ENCODE data around the gene ELMO3.

The ELMO3 gene

DNA sequence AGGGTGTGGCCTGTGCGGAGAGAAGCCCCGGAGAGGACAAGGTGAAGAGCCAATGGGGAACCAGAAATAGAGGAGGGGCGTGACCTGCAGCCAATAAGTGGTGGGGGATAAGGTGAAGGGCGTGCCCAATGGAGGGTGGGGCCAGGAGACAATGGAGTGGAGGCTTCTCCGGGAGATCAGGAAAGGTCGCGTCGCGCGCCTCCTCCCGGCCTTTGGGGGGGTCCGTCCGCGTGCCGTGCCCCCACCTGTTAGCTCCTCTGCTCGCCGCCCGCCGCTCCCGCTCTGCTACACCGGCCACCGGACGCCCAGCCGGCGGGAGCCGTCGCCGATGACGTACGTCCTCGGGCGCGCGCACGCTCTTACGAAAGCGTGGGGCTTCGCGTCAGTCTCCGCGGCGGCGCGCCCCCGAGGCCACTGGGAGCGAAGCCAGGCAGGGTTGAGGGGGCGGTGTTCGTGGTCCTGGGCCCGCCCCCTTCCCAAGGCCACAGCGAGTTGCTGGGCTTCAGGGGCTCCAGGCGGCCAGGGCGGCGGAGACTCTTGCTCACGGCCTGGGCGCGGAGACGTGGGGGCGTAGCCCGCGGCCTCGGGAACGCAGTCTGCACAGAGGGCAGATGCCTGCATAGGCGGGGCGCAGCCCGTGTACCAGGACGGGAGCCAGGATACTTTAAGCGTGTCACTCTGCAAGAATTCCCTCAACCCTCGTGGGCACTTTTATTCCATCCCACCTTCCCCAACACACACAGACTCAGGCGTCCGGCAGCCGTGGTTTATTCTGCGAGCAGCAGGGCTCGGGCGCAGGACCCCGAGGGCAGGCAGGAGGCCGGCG is 15.1 kb upstream of the ELMO3 start, which contains the start of gene MATCAP1 (continued):
- TF ChIP-seq, protein P1, sequence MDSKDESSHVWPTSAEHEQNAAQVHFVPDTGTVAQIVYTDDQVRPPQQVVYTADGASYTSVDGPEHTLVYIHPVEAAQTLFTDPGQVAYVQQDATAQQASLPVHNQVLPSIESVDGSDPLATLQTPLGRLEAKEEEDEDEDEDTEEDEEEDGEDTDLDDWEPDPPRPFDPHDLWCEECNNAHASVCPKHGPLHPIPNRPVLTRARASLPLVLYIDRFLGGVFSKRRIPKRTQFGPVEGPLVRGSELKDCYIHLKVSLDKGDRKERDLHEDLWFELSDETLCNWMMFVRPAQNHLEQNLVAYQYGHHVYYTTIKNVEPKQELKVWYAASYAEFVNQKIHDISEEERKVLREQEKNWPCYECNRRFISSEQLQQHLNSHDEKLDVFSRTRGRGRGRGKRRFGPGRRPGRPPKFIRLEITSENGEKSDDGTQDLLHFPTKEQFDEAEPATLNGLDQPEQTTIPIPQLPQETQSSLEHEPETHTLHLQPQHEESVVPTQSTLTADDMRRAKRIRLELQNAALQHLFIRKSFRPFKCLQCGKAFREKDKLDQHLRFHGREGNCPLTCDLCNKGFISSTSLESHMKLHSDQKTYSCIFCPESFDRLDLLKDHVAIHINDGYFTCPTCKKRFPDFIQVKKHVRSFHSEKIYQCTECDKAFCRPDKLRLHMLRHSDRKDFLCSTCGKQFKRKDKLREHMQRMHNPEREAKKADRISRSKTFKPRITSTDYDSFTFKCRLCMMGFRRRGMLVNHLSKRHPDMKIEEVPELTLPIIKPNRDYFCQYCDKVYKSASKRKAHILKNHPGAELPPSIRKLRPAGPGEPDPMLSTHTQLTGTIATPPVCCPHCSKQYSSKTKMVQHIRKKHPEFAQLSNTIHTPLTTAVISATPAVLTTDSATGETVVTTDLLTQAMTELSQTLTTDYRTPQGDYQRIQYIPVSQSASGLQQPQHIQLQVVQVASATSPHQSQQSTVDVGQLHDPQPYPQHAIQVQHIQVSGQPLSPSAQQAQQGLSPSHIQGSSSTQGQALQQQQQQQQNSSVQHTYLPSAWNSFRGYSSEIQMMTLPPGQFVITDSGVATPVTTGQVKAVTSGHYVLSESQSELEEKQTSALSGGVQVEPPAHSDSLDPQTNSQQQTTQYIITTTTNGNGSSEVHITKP (tag by site-specific recombination; IDR thresholded peaks at IDR 0.05): peak; percentile 37
- TF ChIP-seq ZNF785 (tag by site-specific recombination; IDR thresholded peaks at IDR 0.05) (no peak), ZNF561 (tag by site-specific recombination; IDR thresholded peaks at IDR 0.05; ENCODE audit: borderline replicate concordance) (0 out of 2 replicates have a peak, but pooled peaks have one; percentile 67), KLF1 (tag by site-specific recombination; IDR thresholded peaks at IDR 0.05) (peak; percentile 93), ZNF48 (tag by site-specific recombination; IDR thresholded peaks at IDR 0.05) (no peak), ZSCAN30 (tag by site-specific recombination; IDR thresholded peaks at IDR 0.05) (0 out of 2 replicates have a peak, but pooled peaks have one; percentile 12), ZNF670 (tag by site-specific recombination; IDR thresholded peaks at IDR 0.05; ENCODE audit: low read depth) (no peak), ZNF544 (tag by site-specific recombination; IDR thresholded peaks at IDR 0.05) (no peak), ZNF76 (tag by site-specific recombination; IDR thresholded peaks at IDR 0.05; ENCODE audit: borderline replicate concordance, low read depth) (0 out of 2 replicates have a peak, but pooled peaks have one; percentile 7), ZNF223 (tag by site-specific recombination; IDR thresholded peaks at IDR 0.05) (no peak), ZNF121 (tag by site-specific recombination; IDR thresholded peaks at IDR 0.05) (no peak), ZNF623 (tag by site-specific recombination; IDR thresholded peaks at IDR 0.05) (no peak), ZIC2 (tag by site-specific recombination; IDR thresholded peaks at IDR 0.05) (no peak), FEZF1 (tag by site-specific recombination; IDR thresholded peaks at IDR 0.05) (no peak), ZNF791 (tag by site-specific recombination; IDR thresholded peaks at IDR 0.05) (no peak), ZFP37 (tag by site-specific recombination; IDR thresholded peaks at IDR 0.05) (no peak), ZNF366 (tag by site-specific recombination; conservative IDR thresholded peaks at IDR 0.05) (0 out of 2 replicates have a peak, but pooled peaks have one; percentile 4), ZBTB20 (tag by site-specific recombination; IDR thresholded peaks at IDR 0.05) (peak; percentile 83)
- TF ChIP-seq, protein P2, sequence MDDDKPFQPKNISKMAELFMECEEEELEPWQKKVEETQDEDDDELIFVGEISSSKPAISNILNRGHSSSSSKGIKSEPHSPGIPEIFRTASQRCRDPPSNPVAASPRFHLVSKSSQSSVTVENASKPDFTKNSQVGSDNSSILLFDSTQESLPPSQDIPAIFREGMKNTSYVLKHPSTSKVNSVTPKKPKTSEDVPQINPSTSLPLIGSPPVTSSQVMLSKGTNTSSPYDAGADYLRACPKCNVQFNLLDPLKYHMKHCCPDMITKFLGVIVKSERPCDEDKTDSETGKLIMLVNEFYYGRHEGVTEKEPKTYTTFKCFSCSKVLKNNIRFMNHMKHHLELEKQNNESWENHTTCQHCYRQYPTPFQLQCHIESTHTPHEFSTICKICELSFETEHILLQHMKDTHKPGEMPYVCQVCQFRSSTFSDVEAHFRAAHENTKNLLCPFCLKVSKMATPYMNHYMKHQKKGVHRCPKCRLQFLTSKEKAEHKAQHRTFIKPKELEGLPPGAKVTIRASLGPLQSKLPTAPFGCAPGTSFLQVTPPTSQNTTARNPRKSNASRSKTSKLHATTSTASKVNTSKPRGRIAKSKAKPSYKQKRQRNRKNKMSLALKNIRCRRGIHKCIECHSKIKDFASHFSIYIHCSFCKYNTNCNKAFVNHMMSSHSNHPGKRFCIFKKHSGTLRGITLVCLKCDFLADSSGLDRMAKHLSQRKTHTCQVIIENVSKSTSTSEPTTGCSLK (tag by site-specific recombination; IDR thresholded peaks at IDR 0.05): no peak
- TF ChIP-seq, protein P3, sequence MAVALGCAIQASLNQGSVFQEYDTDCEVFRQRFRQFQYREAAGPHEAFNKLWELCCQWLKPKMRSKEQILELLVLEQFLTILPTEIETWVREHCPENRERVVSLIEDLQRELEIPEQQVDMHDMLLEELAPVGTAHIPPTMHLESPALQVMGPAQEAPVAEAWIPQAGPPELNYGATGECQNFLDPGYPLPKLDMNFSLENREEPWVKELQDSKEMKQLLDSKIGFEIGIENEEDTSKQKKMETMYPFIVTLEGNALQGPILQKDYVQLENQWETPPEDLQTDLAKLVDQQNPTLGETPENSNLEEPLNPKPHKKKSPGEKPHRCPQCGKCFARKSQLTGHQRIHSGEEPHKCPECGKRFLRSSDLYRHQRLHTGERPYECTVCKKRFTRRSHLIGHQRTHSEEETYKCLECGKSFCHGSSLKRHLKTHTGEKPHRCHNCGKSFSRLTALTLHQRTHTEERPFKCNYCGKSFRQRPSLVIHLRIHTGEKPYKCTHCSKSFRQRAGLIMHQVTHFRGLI (tag by site-specific recombination; IDR thresholded peaks at IDR 0.05): peak; percentile 79
- TF ChIP-seq, protein P4, sequence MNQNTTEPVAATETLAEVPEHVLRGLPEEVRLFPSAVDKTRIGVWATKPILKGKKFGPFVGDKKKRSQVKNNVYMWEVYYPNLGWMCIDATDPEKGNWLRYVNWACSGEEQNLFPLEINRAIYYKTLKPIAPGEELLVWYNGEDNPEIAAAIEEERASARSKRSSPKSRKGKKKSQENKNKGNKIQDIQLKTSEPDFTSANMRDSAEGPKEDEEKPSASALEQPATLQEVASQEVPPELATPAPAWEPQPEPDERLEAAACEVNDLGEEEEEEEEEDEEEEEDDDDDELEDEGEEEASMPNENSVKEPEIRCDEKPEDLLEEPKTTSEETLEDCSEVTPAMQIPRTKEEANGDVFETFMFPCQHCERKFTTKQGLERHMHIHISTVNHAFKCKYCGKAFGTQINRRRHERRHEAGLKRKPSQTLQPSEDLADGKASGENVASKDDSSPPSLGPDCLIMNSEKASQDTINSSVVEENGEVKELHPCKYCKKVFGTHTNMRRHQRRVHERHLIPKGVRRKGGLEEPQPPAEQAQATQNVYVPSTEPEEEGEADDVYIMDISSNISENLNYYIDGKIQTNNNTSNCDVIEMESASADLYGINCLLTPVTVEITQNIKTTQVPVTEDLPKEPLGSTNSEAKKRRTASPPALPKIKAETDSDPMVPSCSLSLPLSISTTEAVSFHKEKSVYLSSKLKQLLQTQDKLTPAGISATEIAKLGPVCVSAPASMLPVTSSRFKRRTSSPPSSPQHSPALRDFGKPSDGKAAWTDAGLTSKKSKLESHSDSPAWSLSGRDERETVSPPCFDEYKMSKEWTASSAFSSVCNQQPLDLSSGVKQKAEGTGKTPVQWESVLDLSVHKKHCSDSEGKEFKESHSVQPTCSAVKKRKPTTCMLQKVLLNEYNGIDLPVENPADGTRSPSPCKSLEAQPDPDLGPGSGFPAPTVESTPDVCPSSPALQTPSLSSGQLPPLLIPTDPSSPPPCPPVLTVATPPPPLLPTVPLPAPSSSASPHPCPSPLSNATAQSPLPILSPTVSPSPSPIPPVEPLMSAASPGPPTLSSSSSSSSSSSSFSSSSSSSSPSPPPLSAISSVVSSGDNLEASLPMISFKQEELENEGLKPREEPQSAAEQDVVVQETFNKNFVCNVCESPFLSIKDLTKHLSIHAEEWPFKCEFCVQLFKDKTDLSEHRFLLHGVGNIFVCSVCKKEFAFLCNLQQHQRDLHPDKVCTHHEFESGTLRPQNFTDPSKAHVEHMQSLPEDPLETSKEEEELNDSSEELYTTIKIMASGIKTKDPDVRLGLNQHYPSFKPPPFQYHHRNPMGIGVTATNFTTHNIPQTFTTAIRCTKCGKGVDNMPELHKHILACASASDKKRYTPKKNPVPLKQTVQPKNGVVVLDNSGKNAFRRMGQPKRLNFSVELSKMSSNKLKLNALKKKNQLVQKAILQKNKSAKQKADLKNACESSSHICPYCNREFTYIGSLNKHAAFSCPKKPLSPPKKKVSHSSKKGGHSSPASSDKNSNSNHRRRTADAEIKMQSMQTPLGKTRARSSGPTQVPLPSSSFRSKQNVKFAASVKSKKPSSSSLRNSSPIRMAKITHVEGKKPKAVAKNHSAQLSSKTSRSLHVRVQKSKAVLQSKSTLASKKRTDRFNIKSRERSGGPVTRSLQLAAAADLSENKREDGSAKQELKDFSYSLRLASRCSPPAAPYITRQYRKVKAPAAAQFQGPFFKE (tag by site-specific recombination; IDR thresholded peaks at IDR 0.05; ENCODE audit: borderline replicate concordance): no peak
